GM13976 (cell line): ENCODE measurements around the gene NUDT16.

Experiments used
- DNase-seq: peaks from one replicate; pipeline ENCODE4 v3.0.0; 2012; ENCODE audit warnings: low spot score
- in situ Hi-C: fragments of 300-500 bp; cut with MboI; formaldehyde crosslinking; loops from one replicate; pipeline ENCODE4 v1.12.0; 2022; ENCODE audit warnings: low sequenced_read_pairs, mixed read lengths, inconsistent platforms; ENCODE audit not compliant: unreplicated experiment
- TF ChIP-seq, protein P1 (sequence below): IDR thresholded peaks from 2 replicates; pipeline ENCODE4 v1.5.1; 2012; ENCODE audit warnings: borderline replicate concordance, mild to moderate bottlenecking; ENCODE audit not compliant: insufficient read depth; ENCODE audit errors: extremely low read depth, missing control alignments, control extremely low read depth

NUDT16 gene

DNA sequence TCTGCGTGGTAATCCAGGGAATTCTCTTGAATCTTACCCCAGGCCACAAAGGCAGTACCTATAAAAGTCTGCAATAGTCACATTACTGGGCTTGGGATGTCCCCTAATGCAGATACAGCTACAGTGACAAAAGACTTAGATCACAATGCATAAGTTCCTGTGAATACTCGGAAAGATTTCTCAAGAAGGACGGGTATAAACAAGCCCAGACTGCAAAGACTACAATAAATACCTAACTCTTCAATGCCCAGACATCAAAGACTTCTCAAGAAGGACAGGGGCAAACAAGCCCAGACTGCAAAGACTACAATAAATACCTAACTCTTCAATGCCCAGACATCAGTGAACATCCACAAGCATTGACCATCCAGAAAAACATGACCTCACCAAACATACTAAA, 50.9 kb downstream of the NUDT16 start:
- TF ChIP-seq, protein P1, sequence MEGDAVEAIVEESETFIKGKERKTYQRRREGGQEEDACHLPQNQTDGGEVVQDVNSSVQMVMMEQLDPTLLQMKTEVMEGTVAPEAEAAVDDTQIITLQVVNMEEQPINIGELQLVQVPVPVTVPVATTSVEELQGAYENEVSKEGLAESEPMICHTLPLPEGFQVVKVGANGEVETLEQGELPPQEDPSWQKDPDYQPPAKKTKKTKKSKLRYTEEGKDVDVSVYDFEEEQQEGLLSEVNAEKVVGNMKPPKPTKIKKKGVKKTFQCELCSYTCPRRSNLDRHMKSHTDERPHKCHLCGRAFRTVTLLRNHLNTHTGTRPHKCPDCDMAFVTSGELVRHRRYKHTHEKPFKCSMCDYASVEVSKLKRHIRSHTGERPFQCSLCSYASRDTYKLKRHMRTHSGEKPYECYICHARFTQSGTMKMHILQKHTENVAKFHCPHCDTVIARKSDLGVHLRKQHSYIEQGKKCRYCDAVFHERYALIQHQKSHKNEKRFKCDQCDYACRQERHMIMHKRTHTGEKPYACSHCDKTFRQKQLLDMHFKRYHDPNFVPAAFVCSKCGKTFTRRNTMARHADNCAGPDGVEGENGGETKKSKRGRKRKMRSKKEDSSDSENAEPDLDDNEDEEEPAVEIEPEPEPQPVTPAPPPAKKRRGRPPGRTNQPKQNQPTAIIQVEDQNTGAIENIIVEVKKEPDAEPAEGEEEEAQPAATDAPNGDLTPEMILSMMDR = no peak
- DNase-seq = no peak
- in situ Hi-C loops = no loop called here

DNA sequence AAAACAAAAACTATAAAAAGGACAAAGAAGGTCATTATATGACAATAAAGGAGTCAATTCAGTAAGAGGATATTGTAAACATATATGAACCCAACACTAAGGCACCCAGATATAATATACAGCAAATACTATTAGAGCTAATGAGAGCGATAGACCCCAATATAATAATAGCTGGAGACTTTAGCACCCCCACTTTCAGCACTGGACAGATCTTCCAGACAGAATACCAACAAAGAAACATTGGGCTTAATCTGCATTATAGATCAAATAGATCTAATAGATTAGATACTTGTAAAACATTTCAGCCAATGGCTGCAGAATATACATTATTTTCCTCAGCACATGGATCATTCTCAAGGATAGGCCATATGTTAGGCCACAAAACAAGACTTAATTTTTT, 53.4 kb downstream of the NUDT16 start:
- TF ChIP-seq, protein P1 = no peak
- in situ Hi-C loops = no loop called here

More for the DNA sequence above, 53.4 kb downstream of the NUDT16 start:
- no peak for DNase-seq
